ENCODE measurements around the gene EPS8L2.

The EPS8L2 gene

GRCh38 chr11:770642-771616 lies 64.9 kb downstream of the EPS8L2 start:
- no peak for TF ChIP-seq ZFX (IDR thresholded peaks at IDR 0.05)
- no peak for TF ChIP-seq CTCF (conservative IDR thresholded peaks at IDR 0.05)
- H3K27ac ChIP-seq: no peak overlapping the region

GRCh38 chr11:771617-772204 lies 65.7 kb downstream of the EPS8L2 start:
- H3K27ac ChIP-seq: no peak overlapping the region
- TF ChIP-seq ZFX (IDR thresholded peaks at IDR 0.05) (no peak), CTCF (conservative IDR thresholded peaks at IDR 0.05) (no peak)

- no peak for TF ChIP-seq CTCF (conservative IDR thresholded peaks at IDR 0.05)
- TF ChIP-seq ZFX (IDR thresholded peaks at IDR 0.05): no peak
- no peak overlapping the region for H3K27ac ChIP-seq
These were observed 66.7 kb downstream of the EPS8L2 start for GRCh38 chr11:772429-773390.

- TF ChIP-seq CTCF (conservative IDR thresholded peaks at IDR 0.05) (no peak), ZFX (IDR thresholded peaks at IDR 0.05) (no peak)
- no peak overlapping the region for H3K27ac ChIP-seq
These were observed 67.4 kb downstream of the EPS8L2 start for GRCh38 chr11:773425-773824.

GRCh38 chr11:773830-774229 lies 67.8 kb downstream of the EPS8L2 start:
- TF ChIP-seq ZFX (IDR thresholded peaks at IDR 0.05) (no peak), CTCF (conservative IDR thresholded peaks at IDR 0.05) (no peak)
- no peak overlapping the region for H3K27ac ChIP-seq

- peak overlapping the region; percentile 96; the same call in 1 of the 2 replicates for H3K27ac ChIP-seq
- TF ChIP-seq ZFX (IDR thresholded peaks at IDR 0.05) (no peak), CTCF (conservative IDR thresholded peaks at IDR 0.05) (no peak)
These were observed 69.0 kb downstream of the EPS8L2 start for GRCh38 chr11:774873-775592.
